Fibroblast of the conjunctiva (primary cell): Measurements from ENCODE around the gene SHC2.
"Not testable (repeated sequence)": the region's sequence is repeated elsewhere in the genome, so short reads cannot be mapped to it uniquely, and the experiment has no call there.

Source experiments
- DNase-seq: peaks from one replicate; pipeline ENCODE4 v3.0.0-alpha.2; 2010; ENCODE audit warnings: low read depth

SHC2 gene

DNA sequence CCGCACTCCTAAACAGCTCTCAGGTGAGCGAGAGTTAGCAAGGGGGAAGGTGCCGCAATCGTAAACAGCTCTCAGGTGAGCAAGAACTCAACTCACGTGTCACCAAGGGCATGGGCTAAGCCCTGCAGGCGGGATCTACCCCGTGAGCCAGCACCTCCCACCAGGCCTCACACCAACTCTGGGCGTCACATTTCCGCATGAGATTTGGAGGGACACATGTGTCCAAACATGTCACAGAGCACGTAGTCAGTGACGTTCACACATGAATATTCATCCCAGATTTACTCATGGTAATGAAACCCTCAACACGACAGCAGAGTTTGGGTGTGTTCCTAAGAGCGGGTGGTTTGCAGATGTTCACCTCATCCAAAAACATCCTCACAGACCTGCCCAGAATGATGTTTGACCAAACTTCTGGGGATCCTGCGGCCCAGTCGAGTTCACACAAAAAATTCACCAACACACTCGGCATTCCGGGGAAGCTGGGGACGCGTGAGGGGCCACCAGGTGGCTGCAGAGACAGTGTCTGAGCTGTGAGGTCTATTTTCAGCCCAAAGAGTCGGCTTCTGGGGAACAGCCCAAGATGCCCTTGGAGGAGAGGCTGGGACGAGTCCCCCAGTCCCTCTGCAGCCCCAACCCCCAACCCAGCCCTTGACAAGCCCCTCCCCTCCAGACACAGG is 71.4 kb downstream of the SHC2 start:
- no peak for DNase-seq

DNA sequence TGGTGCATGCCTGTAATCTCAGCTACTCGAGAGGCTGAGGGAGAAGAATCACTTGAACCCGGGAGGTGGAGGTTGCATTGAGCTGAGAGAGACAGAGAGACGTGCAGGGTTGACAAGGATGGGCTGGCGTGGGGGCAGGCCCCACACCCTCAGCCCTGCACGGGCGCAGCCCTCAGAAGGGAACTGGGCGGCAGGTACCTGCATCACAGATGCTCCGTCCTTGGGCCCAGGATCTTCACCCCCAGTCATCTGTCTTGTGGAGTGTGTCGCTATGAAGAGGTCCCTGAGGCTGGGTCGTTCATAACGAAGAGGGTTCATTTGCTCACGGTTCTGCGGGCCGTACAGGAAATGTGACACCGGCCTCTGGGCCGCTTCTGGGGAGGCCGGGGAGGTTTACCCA is 72.1 kb downstream of the SHC2 start:
- no peak for DNase-seq

DNA sequence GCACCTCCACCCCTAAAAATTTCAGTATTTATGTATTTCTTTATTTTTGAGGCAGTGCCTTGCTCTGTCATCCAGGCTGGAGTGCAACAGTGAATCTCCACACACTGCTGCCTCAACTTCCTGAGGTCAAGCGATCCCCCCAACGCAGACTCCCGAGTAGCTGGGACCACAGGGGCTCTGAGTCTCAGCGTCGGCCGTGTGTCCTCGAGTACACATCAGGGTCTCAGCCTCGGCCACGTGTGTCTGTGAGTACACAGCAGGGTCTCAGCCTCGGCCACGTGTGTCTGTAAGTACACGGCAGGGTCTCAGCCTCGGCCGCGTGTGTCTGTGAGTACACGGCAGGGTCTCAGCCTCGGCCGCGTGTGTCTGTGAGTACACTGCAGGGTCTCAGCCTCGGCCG is 73.1 kb downstream of the SHC2 start:
- DNase-seq = no peak

DNA sequence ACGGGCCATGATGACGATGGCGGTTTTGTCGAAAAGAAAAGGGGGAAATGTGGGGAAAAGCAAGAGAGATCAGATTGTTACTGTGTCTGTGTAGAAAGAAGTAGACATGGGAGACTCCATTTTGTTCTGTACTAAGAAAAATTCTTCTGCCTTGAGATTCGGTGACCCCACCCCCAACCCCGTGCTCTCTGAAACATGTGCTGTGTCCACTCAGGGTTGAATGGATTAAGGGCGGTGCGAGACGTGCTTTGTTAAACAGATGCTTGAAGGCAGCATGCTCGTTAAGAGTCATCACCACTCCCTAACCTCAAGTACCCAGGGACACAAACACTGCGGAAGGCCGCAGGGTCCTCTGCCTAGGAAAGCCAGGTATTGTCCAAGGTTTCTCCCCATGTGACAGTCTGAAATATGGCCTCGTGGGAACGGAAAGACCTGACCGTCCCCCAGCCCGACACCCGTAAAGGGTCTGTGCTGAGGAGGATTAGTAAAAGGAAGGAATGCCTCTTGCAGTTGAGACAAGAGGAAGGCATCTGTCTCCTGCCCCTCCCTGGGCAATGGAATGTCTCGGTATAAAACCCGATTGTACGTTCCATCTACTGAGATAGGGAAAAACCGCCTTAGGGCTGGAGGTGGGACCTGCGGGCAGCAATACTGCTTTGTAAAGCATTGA is 74.1 kb downstream of the SHC2 start:
- not testable (repeated sequence) for DNase-seq

- not testable (repeated sequence) for DNase-seq
Measured at GRCh38 chr19:386189-386588, 74.6 kb downstream of the SHC2 start.

DNA sequence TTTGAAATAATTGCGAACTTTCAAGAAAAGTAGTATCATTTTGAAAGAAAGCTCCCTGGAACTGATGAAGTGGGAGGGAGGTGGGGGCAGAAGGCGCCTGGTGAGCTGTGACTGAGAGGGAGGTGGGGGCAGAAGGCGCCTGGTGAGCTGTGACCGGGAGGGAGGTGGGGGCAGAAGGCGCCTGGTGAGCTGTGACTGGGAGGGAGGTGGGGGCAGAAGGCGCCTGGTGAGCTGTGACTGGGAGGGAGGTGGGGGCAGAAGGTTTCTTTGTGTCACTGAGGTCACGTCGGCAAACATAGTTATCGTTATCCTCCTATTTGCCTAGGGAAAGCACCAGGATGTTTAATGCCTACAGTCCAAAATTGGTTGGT is 76.0 kb downstream of the SHC2 start:
- no peak for DNase-seq

DNA sequence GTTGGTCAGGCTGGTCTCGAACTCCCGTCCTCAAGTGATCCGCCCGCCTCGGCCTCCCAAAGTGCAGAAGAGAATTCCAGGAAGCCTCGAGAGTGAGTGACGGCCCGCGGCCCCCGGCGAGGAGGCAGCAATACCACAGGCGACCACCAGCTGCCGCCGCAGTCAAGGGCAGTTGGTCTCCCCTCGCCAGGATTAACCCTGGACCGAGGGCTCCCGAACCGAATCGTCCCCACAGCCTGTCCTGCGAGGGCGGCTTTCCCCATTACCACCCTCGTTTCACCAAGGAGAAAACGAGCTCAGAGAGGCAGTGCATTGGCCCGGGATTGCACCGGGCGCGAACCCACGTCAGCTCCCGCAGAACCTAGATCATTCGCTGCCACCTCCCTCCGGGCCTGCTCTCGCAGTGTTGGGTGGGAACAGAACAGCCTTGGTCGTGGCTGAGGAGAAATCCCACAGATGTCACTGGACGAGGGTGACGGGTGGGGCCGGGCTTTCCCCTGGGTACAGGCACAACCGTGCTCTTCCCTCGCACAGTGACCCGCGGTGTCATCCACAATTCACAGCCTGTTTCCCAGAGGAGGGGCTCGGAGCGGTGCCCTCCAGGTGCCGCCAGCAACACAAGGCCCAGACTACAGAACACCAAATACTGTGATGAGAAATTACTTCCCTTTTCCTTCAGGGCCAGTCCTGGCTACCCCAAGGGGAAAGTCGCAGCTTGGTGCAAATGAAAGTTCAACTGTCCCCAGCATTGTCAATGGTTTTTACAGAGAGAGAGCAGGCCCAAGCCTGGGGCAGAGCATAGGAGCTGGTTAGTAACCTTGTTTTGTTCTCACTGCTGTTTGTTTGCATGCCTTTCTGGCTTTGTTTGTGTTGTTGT is 76.7 kb downstream of the SHC2 start:
- no peak for DNase-seq

GRCh38 chr19:383040-383439 is 77.8 kb downstream of the SHC2 start:
- no peak for DNase-seq

- not testable (repeated sequence) for DNase-seq
Measured at GRCh38 chr19:382578-382977, 78.3 kb downstream of the SHC2 start.

DNA sequence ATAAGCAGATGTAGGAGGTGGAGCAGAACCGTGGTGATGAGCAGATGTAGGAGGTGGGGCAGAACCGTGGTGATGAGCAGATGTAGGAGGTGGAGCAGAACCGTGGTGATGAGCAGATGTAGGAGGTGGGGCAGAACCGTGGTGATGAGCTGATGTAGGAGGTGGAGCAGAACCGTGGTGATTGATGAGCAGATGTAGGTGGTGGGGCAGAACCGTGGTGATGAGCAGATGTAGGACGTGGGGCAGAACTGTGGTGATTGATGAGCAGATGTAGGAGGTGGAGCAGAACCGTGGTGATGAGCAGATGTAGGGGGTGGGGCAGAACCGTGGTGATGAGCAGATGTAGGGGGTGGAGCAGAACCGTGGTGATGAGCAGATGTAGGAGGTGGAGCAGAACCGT is 78.9 kb downstream of the SHC2 start:
- not testable (repeated sequence) for DNase-seq

- DNase-seq = not testable (repeated sequence)
Measured at GRCh38 chr19:380618-381219, 80.1 kb downstream of the SHC2 start.

- DNase-seq = no peak
Measured at GRCh38 chr19:379796-380195, 81.0 kb downstream of the SHC2 start.

DNA sequence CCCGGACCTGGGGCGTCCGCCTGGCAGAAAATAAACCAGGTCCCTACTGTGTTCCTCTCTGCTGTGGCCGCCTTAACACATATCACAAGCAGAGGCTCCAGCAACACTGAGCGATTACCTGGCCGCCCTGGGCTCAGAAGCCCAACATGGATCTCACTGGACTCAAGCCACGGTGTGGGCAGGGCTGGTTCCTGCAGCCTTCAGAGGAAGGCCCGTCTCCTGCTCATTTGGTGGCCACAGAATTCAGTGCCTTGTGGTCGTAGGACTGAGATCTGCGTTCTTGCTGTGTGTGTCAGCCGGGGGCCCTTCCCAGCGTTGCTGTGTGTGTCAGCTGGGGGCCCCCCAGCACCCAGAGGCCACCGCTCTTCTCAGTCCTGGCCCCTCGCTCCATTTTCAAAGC is 82.1 kb downstream of the SHC2 start:
- DNase-seq = no peak

GRCh38 chr19:377801-378581 is 82.8 kb downstream of the SHC2 start:
- no peak for DNase-seq

GRCh38 chr19:376111-376470 is 84.7 kb downstream of the SHC2 start:
- DNase-seq = no peak

DNA sequence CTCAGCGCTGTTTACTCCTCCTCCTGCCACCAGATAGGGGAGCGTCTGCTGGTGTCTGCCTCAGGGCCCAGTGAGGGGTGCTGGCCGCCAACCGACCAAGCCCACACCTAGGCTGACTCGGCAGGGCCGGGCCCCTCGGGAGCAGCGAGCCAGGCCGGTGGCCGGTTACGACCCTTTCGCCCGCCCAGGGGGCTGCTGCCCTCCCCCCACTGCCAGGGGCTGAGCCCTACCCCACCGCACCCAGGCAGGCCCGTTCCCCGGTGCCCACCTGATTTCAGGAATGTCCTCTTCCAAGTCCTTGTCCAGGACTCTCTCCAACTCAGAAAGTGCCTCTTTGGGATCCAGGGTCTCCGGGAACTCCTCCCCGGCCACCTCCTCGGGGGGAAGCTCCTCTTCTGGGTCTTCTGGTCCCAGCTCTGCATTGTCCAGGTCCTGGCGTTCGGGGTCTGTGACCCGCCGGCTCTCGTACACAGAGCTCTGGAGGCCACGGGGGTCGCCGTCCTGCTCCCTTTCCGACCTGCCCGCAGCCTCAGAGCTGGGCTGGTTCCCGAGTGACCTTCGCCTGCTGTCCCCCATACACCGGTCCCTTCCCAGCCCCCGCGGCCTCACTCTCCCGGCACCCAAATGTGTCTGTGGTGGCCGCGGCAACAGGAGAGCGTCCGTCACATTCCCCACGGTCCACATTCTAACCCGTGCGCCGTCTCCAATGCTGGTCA is 85.3 kb downstream of the SHC2 start:
- no peak for DNase-seq

DNA sequence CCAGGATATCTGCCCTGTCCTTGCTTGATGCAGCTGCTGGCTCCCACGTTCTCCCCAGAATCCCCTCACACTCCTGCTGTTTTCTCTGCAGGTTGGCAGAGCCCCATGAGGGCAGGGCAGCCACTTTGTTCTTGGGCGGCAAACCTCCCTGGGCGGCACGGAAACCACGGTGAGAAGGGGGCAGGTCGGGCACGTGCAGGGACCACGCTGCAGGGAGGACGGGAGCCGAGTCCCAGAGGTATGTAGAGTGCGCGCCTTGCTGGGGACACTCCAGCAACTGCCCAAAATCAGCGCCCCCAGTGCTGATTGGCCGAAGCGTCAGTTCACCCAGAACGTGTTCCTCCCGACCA is 86.0 kb downstream of the SHC2 start:
- DNase-seq = no peak

GRCh38 chr19:374183-374885 is 86.5 kb downstream of the SHC2 start:
- no peak for DNase-seq

- DNase-seq = no peak
Measured at GRCh38 chr19:373391-374182, 87.2 kb downstream of the SHC2 start.
